Measurements from ENCODE around the gene SYNGR2. TPM values are rescaled to one million over a fixed set of nuclear protein-coding genes. Genes with fewer than 3 reads are reported as not detected.
"Not testable (repeated sequence)": the region's sequence is repeated elsewhere in the genome, so short reads cannot be mapped to it uniquely, and the experiment has no call there.

Gene SYNGR2
- total RNA-seq, 1 donor from 2014 or later, result 217 TPM

DNA sequence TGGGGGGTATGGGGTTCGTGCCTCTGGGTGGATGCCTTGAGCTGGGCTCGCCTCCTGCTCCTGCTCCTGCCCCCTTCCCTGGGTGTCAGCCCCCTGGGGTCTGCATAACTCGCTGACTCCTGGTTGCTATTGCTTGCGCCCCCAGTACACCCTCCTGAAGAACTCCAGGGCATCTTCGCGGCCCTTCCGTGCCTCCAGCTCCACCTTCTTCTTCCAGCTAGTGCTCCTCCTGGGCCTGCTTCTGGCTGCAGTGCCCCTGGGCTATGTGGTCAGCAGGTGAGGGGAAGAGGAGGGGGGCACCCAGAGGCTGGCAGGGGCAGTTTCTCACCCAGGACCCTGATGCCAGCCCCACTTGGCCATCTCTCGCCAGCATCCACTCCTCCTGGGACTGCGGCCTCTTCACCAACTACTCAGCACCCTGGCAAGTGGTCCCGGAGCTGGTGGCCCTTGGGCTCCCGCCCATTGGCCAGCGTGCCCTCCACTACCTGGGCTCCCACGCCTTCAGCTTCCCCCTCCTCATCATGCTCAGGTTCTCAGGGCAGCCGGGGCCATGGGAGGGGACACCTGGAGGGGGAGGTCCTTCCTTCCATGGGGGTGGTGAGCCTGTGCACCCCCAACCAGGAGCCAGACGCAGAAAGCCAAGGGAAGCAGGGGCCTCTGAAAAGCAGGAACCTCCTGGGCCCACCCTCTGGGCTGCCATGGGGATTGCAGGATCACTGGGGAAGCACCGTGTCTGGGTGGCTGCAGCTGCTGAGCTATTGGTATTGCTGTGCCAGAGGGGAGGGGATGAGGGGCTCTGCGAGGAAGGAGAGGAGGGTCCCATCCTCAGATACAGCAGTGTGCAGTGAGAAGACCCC lies 29.9 kb upstream of the SYNGR2 start:
- no peaks in the 10 kb centered on the region for H3K9me3 ChIP-seq
- intact Hi-C loops (cut with DNase I), result no loop called here
- H3K4me3 ChIP-seq, result no peak overlapping the region
- peaks cover 50% of the 10 kb centered on the region for H3K4me1 ChIP-seq
- TF ChIP-seq, protein P1, sequence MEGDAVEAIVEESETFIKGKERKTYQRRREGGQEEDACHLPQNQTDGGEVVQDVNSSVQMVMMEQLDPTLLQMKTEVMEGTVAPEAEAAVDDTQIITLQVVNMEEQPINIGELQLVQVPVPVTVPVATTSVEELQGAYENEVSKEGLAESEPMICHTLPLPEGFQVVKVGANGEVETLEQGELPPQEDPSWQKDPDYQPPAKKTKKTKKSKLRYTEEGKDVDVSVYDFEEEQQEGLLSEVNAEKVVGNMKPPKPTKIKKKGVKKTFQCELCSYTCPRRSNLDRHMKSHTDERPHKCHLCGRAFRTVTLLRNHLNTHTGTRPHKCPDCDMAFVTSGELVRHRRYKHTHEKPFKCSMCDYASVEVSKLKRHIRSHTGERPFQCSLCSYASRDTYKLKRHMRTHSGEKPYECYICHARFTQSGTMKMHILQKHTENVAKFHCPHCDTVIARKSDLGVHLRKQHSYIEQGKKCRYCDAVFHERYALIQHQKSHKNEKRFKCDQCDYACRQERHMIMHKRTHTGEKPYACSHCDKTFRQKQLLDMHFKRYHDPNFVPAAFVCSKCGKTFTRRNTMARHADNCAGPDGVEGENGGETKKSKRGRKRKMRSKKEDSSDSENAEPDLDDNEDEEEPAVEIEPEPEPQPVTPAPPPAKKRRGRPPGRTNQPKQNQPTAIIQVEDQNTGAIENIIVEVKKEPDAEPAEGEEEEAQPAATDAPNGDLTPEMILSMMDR (IDR thresholded peaks at IDR 0.05), result no peak
- peaks cover 17% of the 10 kb centered on the region for H3K36me3 ChIP-seq
- ATAC-seq, result no peak
- peak overlapping the region; percentile 18 for H3K27ac ChIP-seq
- no peaks in the 10 kb centered on the region for H3K27me3 ChIP-seq (ENCODE audit: low read depth)
- no peak for DNase-seq

DNA sequence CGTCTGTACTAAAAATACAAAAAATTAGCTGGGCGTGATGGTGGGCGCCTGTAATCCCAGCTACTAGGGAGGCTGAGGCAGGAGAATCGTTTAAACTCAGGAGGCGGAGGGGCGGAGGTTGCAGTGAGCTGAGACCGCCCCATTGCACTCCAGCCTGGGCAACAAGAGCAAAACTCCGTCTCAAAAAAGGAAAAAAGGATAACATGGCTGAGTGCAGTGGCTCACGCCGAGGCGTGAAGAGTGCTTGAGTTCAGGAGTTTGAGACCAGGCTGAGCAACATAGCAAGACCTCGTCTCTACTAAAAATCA lies 28.6 kb upstream of the SYNGR2 start:
- DNase-seq; H3K36me3 ChIP-seq; H3K27me3 ChIP-seq (ENCODE audit: low read depth); intact Hi-C loops (cut with DNase I); H3K9me3 ChIP-seq; ATAC-seq: not testable (repeated sequence)
- peak overlapping the region; percentile 47 for H3K27ac ChIP-seq
- H3K4me3 ChIP-seq, result peak overlapping the region; percentile 4
- H3K4me1 ChIP-seq, result peaks cover 54% of the 10 kb centered on the region

DNA sequence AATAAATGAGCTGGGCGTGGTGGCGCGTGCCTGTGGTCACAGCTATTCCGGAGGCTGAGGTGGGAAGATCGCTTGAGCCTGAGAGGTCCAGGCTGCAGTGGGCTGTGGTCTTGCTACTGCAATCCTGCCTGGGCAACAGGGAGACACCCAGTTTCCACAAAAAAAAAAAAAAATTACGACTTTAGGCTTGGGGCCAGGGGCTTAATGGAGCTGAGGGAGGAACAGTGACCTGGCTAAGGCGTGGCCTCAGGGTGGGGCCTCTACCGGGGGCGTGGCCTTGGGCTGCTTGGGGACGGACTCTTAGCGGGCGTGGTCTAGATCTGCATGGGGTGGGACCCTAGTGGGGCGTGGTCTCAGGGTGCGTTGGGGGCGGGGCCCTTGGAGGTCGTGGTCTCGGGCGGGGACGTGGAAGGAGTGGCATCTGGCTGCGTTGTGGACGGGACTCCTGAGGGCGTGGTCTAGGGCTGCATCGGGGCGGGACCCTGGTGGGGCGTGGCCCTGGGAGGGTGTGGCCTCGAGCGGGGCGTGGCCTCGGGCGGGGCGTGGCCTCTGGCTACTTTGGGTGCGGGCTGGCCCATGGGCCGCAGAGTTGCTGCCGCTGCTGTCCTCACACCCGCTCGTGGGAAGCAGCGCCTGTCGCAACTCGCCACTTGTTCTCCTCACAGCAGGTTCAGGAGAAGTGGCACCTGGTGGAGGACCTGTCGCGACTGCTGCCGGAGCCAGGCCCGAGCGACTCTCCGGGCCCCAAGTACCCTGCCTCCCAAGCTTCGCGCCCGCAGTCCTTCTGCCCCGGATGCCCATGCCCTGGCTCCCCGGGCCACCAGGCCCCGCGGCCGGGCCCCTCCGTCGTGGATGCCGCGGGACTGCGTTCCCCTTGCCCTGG lies 28.0 kb upstream of the SYNGR2 start:
- H3K27me3 ChIP-seq (ENCODE audit: low read depth), result no peaks in the 10 kb centered on the region
- ATAC-seq (peak; percentile 91 to 93), DNase-seq (peak; percentile 99)
- H3K4me1 ChIP-seq, result peaks cover 60% of the 10 kb centered on the region
- TF ChIP-seq, protein P1 (IDR thresholded peaks at IDR 0.05), result no peak
- H3K9me3 ChIP-seq, result no peaks in the 10 kb centered on the region
- peaks cover 2% of the 10 kb centered on the region for H3K36me3 ChIP-seq
- intact Hi-C loops (cut with DNase I), result no loop called here
- H3K27ac ChIP-seq, result peak overlapping the region; percentile 67
- H3K4me3 ChIP-seq, result peak overlapping the region; percentile 27

DNA sequence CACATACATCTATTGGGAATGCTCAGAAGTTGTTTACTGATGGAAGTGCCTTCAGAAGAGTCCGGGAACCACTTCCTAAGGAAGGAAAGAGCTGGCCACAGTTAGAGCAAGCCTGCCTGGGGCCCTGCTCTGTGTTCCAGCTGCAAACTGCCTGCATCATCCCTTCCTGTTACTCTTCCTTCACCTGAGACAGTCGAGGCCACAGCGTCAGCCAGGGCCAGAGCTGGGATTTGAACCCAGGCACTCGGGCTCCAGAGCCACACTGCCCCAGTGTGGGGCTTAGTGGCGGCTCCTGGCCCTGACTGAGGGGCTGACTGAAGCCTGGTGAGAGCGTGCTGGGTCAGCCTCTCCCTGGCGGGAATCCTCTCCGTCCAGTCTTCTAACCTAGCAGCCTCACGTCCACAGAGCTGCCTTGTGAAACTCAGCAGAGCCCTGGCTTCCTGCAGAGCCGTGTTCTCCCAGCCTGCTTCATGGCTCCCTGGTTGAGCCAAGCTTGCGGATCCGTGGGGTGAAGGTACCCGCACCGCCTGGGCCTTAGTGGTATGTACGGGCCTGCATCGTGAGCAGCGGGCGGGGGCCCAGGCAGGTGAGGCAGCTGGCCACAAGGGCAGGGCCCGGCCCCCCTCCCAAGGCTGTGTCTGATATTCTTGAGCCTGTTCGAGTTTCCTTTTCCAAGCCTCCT lies 26.8 kb upstream of the SYNGR2 start:
- peak overlapping the region; percentile 67 for H3K27ac ChIP-seq
- peaks cover 71% of the 10 kb centered on the region for H3K4me1 ChIP-seq

DNA sequence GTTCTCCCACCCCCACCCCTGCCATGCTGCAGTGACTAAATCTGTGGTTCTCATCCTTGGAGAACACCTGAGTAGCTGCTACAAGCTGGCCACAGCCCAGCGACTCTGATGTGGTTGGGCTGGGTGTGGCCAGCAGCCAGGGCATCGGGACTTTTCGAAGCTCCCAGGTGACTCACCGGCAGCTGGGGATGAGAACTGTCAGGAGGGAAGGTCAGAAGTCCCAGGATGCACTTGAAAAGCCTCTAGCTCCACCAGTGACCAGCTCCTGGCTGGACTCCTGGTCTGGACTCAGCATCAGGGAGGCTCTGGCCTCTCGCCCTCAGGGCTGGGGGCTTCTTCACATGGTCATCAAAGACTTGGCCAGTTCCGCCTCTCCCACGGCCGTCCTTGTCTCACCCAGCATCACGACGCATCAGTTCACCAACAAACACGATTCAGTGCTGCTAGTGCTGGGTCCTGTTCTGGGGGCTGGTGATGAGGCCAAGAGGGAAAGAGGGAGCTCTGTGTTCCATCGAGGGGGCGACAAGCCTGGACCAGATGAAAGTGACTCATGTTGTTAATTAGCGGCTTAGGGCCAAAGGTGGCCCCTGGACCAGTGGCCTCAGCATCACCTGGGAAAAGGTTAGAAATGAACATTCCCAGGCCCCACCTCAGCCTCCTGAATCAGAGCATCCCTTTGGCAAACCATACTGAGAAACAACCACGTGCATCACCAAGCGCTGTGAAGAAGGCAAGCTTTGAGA lies 26.1 kb upstream of the SYNGR2 start:
- TF ChIP-seq, protein P1 (IDR thresholded peaks at IDR 0.05), result no peak
- no peak overlapping the region for H3K4me3 ChIP-seq
- peak; percentile 86 for DNase-seq
- ATAC-seq, result peak; percentile 8 to 37
- no peaks in the 10 kb centered on the region for H3K36me3 ChIP-seq
- intact Hi-C loops (cut with DNase I), result no loop called here
- no peaks in the 10 kb centered on the region for H3K9me3 ChIP-seq
- peaks cover 69% of the 10 kb centered on the region for H3K4me1 ChIP-seq
- no peak overlapping the region for H3K27ac ChIP-seq
- no peaks in the 10 kb centered on the region for H3K27me3 ChIP-seq (ENCODE audit: low read depth)

More for the DNA sequence above, 26.8 kb upstream of the SYNGR2 start:
- intact Hi-C loops (cut with DNase I), result no loop called here
- Histone ChIP-seq H3K4me3 (no peak overlapping the region), H3K36me3 (no peaks in the 10 kb centered on the region), H3K9me3 (no peaks in the 10 kb centered on the region), H3K27me3 (ENCODE audit: low read depth) (no peaks in the 10 kb centered on the region)
- TF ChIP-seq, protein P1 (IDR thresholded peaks at IDR 0.05), result no peak
- no peak for ATAC-seq
- no peak for DNase-seq
